Kidney capillary endothelial cell (primary cell): ENCODE data around the gene ARSB.
"Not testable (repeated sequence)": the region's sequence is repeated elsewhere in the genome, so short reads cannot be mapped to it uniquely, and the experiment has no call there.

Source experiments
- DNase-seq: peaks from one replicate; pipeline ENCODE4 v3.0.0-alpha.2; 2018; ENCODE audit warnings: low spot score

The ARSB gene

DNA sequence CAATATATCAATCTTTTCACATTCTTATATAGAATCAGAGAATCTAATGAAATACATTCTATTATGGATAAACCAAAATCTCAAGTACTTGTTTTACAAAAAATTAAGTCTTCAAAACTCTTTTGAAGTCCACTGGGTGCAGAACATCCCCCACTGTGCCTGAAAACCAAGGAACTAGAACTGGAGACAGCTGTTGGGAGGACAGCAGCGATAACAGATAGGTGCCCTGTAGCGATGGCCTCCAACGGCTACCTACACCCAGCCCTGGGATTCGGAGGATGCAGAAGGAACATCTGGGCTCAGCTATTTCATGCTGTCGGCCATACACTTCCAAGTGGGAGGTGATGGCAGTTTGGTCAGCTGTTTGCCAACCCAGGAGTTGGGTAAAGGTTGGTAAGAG lies 207.2 kb downstream of the ARSB start:
- DNase-seq = no peak

- no peak for DNase-seq
These were observed 208.5 kb downstream of the ARSB start for GRCh38 chr5:78776637-78777036.

- DNase-seq = no peak
These were observed 211.5 kb downstream of the ARSB start for GRCh38 chr5:78773655-78774054.

DNA sequence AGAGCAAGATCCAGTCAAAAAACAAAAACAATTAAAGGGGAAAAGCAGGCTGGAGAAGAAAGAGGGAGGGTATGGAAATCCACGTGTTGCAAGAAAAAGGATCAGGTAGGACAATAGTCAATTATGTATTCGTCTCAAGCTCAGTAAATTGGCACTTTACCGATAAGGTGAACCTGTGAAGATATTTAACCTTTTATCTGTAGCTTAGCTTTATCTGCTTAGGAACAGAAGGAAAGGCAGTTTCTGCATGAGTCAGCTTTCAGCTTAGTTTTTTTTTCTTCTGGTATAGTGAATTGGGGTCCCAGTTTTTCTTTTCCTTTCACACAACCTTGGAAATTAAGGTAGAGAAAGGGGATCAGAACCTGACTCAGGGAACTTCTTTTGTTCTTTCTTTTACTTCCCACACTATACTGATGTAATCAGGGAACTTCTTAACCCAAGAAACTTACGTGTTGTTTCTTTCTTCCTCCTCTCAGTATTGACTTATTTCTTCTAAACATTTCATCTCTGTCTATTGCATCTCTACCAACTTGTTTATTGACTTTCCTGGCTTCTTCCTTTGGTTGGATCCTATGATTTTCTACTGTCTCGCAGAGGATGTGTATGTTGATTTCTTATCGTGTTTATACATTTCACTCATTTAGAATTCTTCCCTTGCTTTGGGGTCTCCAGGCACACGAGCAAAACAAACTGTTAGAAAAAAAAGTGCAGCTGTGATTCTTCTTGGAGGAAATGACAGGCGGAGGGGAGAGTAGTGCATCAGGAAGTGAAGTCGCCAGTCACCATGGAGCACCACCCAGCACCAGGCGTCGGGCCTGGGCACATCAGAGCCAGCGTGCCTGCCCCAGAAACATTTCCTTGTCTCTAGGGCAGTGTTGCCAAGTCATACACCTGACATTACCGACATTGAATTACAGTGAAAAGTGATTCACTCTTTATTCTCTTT lies 213.6 kb downstream of the ARSB start:
- DNase-seq = peak; percentile 64

DNA sequence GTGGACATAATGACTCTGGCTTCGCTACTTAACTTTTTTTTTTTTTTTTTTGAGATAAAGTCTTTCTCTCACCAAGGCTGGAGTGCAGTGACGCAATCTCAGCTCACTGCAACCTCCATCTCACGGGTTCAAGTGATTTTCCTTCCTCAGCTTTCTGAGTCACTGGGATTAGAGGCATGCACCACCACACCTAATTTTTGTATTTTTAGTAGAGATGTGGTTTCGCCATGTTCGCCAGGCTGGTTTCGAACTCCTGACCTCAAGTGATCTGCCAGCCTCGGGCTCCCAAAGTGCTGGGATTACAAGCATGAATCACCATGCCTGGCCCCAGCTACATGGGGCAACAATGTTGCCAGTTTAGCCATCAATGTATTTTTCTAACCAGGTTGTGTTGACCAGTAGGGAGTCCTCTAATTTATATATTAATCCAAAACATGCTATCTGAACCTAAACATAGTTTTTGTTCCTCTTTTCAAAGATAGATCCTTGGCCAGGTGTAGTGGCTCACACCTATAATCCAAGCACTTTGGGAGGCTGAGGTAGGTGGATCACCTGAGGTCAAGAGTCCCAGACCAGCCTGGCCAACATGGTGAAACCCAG lies 216.2 kb downstream of the ARSB start:
- no peak for DNase-seq

GRCh38 chr5:78766412-78766762 lies 218.7 kb downstream of the ARSB start:
- no peak for DNase-seq

DNA sequence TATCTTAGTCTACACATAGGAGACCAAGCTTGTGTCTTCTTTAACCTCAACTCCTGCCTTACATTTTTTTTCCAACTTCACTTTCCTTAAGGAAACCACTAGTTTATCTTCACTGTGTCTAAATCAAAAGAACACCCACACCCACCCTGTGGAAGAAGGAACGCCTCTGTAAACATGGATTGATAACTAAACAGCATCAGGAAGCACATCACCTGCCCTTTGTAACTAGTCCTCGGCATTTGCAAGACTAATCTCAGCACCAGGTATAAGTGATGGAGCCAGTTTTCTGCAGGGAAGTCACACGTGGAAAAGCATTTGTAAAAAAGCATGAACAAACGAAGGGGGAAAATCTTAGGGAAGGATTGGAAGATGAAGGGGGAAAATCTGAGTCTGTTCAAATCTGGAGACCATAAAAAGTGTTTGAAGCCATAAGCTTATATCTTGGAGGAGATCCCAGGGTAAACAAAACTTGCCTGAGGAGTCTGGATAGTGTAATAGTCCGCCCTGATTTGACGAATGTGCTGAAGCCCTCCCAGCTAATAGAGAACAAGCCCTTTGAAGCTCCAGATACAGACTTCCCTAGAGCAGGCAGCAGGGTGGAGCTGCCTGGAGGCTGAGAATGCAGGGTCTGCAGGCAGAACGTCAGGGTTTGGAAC lies 219.2 kb downstream of the ARSB start:
- no peak for DNase-seq

GRCh38 chr5:78765116-78765515 lies 220.0 kb downstream of the ARSB start:
- DNase-seq = no peak

- no peak for DNase-seq
These were observed 221.4 kb downstream of the ARSB start for GRCh38 chr5:78763659-78764189.

- DNase-seq = not testable (repeated sequence)
These were observed 222.4 kb downstream of the ARSB start for GRCh38 chr5:78762743-78763142.

DNA sequence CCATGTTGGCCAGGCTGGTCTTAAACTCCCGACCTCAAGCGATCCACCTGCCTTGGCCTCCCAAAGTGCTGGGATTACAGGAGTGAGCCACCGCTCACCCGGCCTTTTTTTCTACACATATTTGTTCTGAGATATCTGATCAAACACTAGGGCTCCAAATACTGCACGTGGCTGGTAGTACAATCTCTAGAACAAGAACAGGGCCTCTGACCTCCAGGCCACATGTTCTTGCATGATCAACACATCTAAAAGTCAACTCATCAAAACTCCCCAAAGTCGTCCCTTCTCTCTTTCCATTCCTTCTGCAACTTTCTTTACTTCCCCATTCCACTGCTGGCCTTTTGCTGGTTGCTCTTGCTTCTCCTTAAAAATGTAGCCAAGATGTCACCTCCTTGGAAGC lies 223.3 kb downstream of the ARSB start:
- no peak for DNase-seq

DNA sequence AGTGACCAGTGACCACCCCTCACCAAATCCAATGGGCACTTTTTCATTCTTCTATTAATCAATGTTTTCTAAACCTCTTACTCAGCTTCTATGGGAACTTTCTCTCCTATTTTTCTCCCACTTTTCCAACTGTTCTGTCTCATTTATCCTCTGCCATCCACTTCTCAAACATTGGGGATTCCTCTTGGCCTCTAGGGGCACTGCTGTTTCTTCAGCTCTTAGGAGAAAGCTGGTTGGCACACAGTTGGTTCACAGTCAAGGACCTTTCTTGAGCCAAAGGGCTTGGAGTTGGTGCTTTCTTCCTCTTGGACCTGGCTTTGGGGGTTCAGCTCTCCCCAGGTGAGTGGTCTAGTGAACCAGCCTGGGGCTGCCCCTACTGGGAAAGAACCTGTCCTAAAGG lies 224.3 kb downstream of the ARSB start:
- no peak for DNase-seq

- no peak for DNase-seq
These were observed 224.7 kb downstream of the ARSB start for GRCh38 chr5:78760366-78760765.

GRCh38 chr5:78758169-78758839 lies 226.8 kb downstream of the ARSB start:
- no peak for DNase-seq

DNA sequence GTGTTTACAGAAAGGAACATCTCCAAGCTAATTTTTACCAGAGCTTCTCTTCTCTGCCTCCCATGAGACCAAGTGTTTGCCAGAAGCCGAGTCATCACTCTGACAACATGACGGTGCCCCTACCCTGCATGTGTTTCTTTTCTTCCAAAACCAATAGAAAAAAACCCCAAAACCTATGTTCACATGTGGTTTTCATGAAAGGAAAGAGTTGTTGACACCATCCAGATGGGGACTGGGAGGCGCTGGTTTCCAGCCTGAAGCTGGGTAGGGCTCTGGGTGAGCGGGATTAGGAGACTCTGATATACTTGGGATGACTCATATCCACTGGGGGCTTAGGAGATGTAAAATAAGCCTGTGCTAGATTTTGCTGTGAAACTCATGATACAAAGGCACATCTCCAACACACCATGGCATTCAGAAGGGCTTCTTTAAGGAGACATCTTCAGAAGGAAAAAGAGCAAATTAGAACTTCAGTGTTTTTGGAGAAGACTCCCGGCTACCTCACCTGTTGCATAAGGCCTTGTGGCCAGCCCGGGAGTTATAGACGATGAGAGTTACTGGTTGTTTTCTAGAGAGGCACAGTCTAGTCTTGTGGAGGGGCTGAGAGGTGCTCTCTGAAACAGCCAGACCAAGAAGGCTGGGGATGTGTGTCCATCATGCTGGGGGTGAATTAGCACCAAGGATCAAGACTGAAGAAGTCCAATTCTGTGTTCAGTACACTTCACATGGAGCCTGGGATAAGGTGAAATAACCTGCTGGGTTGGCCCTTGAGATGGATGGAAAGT lies 227.6 kb downstream of the ARSB start:
- no peak for DNase-seq

- DNase-seq = no peak
These were observed 228.3 kb downstream of the ARSB start for GRCh38 chr5:78756858-78757257.

GRCh38 chr5:78755822-78756429 lies 229.2 kb downstream of the ARSB start:
- DNase-seq = no peak

- DNase-seq = no peak
These were observed 230.5 kb downstream of the ARSB start for GRCh38 chr5:78754655-78755054.

DNA sequence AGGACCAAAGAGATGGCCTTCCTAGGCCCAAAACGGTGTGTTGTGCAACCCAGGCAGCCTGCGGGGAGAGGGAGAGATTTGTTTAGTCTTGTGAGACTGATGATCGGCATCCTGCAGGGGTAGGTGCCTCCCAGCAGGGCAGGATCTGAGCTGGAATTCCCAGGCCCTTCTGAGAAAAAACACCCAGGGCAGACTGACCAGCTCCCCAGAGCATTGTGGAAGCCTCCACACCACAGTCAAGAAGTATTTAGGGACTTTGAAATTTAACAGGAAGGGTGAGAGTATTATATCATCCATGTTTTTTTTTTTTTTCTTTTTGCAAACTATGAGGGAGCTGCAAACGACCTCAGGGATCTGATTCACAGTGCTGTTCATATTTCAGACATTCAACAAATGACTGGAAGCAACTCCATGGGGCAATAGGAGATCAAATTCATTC lies 232.0 kb downstream of the ARSB start:
- no peak for DNase-seq

GRCh38 chr5:78751872-78752271 lies 233.2 kb downstream of the ARSB start:
- no peak for DNase-seq

- no peak for DNase-seq
These were observed 234.8 kb downstream of the ARSB start for GRCh38 chr5:78750281-78750680.
